Epithelial cell of prostate (primary cell): Measurements from ENCODE around the gene FLT3LG.

Source experiments
- DNase-seq: peaks from one replicate; pipeline ENCODE4 v3.0.0-alpha.2; 2011; ENCODE audit warnings: low read depth, low spot score
- H3K27ac ChIP-seq: fragments of 450-650 bp; 2 replicates; pipeline ENCODE4 v1.5.1; 2017; ENCODE audit warnings: mild to moderate bottlenecking

FLT3LG gene

GRCh38 chr19:49486710-49487276, 12.8 kb downstream of the FLT3LG start:
- peak overlapping the region; percentile 92 for H3K27ac ChIP-seq
- DNase-seq: no peak

GRCh38 chr19:49487277-49488045, 13.4 kb downstream of the FLT3LG start, which contains the start of gene RPL13A:
Gene RPL13A, plus strand, starts transcription at chr19:49487608. Its CDS starts 22 bp downstream, at chr19:49487630.
- H3K27ac ChIP-seq: peak within 1 kb of the TSS; percentile 92
- peak; percentile 94 for DNase-seq

- peak overlapping the region; percentile 92 for H3K27ac ChIP-seq
- DNase-seq: no peak
These were observed 14.2 kb downstream of the FLT3LG start for GRCh38 chr19:49488046-49488862.

GRCh38 chr19:49488863-49489537, 15.0 kb downstream of the FLT3LG start:
- no peak for DNase-seq
- H3K27ac ChIP-seq: peak overlapping the region; percentile 92

GRCh38 chr19:49489601-49490167, 15.7 kb downstream of the FLT3LG start:
- H3K27ac ChIP-seq: peak overlapping the region; percentile 92
- DNase-seq: no peak

- peak overlapping the region; percentile 92 for H3K27ac ChIP-seq
- no peak for DNase-seq
These were observed 16.4 kb downstream of the FLT3LG start for GRCh38 chr19:49490287-49491029.

GRCh38 chr19:49491030-49491803, 17.2 kb downstream of the FLT3LG start:
- H3K27ac ChIP-seq: peak overlapping the region; percentile 92
- no peak for DNase-seq

- no peak for DNase-seq
- H3K27ac ChIP-seq: peak overlapping the region; percentile 92
These were observed 18.0 kb downstream of the FLT3LG start for GRCh38 chr19:49491804-49492572.

GRCh38 chr19:49492573-49493405, 18.8 kb downstream of the FLT3LG start:
- no peak for DNase-seq
- H3K27ac ChIP-seq: peak overlapping the region; percentile 32

GRCh38 chr19:49496574-49497008, 22.6 kb downstream of the FLT3LG start:
- H3K27ac ChIP-seq: peak overlapping the region; percentile 87
- no peak for DNase-seq

GRCh38 chr19:49497047-49497788, 23.2 kb downstream of the FLT3LG start:
- H3K27ac ChIP-seq: peak overlapping the region; percentile 87
- DNase-seq: no peak

- peak overlapping the region; percentile 87 for H3K27ac ChIP-seq
- DNase-seq: no peak
These were observed 23.7 kb downstream of the FLT3LG start for GRCh38 chr19:49497789-49498103.

- H3K27ac ChIP-seq: no peak overlapping the region
- no peak for DNase-seq
These were observed 24.5 kb downstream of the FLT3LG start for GRCh38 chr19:49498475-49498874.

GRCh38 chr19:49499030-49499670, 25.1 kb downstream of the FLT3LG start:
- no peak overlapping the region for H3K27ac ChIP-seq
- no peak for DNase-seq

GRCh38 chr19:49502866-49503581, 29.0 kb downstream of the FLT3LG start:
- no peak for DNase-seq
- no peak overlapping the region for H3K27ac ChIP-seq
